Measurements from ENCODE around the gene MC3R.

DNA sequence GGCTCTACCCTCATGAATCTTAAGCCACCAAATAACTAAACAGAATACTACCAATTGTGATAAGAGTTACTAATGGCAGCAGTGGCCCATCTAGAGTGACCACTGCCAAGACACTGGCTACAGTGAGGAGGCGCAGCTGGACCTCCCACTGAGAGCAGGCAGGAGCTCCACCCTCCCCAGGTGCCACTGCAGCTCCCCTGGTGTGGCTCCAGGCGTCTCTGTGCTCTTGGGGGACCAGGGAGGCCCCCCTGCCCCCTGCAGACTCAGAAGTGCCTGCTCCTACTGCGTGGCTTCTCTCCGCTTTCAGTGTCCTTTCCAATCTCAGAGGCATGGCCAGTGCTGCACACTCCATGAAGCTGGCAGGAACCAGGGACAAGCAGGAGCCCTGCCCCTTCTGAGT is 23.4 kb downstream of the MC3R start:
- TF ChIP-seq POLR2AphosphoS5 (IDR thresholded peaks at IDR 0.05; ENCODE audit: low read depth, low read length) (no peak), TAF1 (IDR thresholded peaks at IDR 0.05; ENCODE audit: low read depth, low read length) (no peak), POLR2A (IDR thresholded peaks at IDR 0.05; ENCODE audit: low read depth, low read length) (no peak)
